Erythroblast (primary cell): Measurements from ENCODE around the gene GABRB2.

ENCODE experiments used
- DNase-seq, 2 experiments: peaks; one replicate each; lab custom pipeline; 2025; lab: John Stamatoyannopoulos, UW
- GATA1 ChIP-seq: IDR thresholded peaks from 2 replicates; pipeline ENCODE4 v1.6.1; 2011; ENCODE audit warnings: low read depth, mild to moderate bottlenecking, control low read depth, low read length, moderate library complexity
- POLR2A ChIP-seq: IDR thresholded peaks from 2 replicates; pipeline ENCODE4 v1.6.1; 2011; ENCODE audit warnings: mild to moderate bottlenecking, low read length

The GABRB2 gene

GRCh38 chr5:161421067-161421466 is 125.5 kb downstream of the GABRB2 start:
- no peak for TF ChIP-seq POLR2A
- no peak for TF ChIP-seq GATA1
- no peak for DNase-seq

GRCh38 chr5:161420521-161420920 is 126.0 kb downstream of the GABRB2 start:
- no peak for DNase-seq

DNA sequence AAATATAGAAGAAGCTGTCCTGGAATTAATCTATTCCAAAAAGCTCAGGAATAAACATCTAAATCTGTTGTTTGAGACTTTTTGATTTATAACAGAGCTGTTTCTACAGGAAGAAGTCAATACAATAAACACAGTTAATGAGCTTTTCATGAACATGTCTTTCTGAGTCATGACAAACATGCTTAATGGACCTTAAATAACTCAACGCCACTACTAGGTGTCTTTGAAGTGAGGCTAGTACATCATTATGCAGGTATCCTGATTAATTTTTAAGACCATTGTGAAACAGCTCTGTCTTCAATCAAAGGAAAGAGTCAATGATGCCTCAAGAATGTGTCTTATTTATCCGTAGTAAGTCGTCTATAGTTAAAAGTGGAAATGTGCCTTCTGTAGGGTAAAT is 131.6 kb downstream of the GABRB2 start:
- TF ChIP-seq GATA1 (no peak), POLR2A (no peak)
- DNase-seq = no peak

More at GRCh38 chr5:161420521-161420920, 126.0 kb downstream of the GABRB2 start:
- no peak for TF ChIP-seq POLR2A
- TF ChIP-seq GATA1 = no peak

- no peak for DNase-seq
- TF ChIP-seq GATA1 (no peak), POLR2A (no peak)
Observed at GRCh38 chr5:161414037-161414436, 132.5 kb downstream of the GABRB2 start.

GRCh38 chr5:161412792-161413191 is 133.7 kb downstream of the GABRB2 start:
- TF ChIP-seq GATA1 = no peak
- no peak for TF ChIP-seq POLR2A
- no peak for DNase-seq

DNA sequence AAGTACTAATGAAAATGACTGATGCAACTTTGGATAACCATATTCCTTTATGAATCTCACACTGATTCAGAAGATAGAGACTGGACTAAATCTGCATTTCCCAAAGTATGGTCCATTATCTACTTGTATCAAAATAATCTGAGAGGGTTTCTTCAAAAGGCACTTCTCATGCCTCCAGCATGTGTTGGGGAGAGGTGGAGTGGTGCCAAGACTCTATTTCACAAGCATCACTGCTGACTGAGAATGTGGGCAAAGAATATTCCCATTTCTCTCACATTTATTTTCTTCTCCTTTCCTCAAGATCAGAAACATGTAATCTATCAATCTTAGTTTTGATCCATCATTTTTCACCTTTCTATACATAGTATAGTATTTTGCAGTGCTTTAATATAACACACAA is 135.4 kb downstream of the GABRB2 start:
- no peak for DNase-seq
- no peak for TF ChIP-seq POLR2A
- TF ChIP-seq GATA1 = no peak

GRCh38 chr5:161410640-161411039 is 135.9 kb downstream of the GABRB2 start:
- DNase-seq = no peak
- TF ChIP-seq GATA1 (no peak), POLR2A (no peak)

DNA sequence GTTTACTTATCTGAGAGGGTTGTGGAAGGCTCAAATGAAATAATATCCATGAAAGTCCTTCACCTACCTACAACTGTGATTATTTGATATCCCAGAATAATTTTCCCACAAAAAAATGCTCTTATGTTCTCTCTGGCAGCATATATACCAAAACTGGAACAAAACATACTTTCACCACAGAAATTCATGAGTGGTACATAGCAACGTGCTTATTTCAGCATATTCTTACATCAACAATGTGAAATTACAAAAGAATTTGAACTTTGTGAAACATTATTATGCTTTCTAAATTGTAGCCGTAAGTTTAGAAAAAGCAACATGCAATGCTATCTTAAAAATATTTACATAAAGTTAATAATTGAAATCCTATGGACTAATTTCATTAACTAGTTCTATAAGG is 137.1 kb downstream of the GABRB2 start:
- DNase-seq = no peak
- TF ChIP-seq GATA1 (no peak), POLR2A (no peak)

- TF ChIP-seq GATA1 (no peak), POLR2A (no peak)
- DNase-seq = no peak
Observed at GRCh38 chr5:161406880-161407279, 139.6 kb downstream of the GABRB2 start.

GRCh38 chr5:161403996-161404395 is 142.5 kb downstream of the GABRB2 start:
- TF ChIP-seq POLR2A (no peak), GATA1 (no peak)
- no peak for DNase-seq

DNA sequence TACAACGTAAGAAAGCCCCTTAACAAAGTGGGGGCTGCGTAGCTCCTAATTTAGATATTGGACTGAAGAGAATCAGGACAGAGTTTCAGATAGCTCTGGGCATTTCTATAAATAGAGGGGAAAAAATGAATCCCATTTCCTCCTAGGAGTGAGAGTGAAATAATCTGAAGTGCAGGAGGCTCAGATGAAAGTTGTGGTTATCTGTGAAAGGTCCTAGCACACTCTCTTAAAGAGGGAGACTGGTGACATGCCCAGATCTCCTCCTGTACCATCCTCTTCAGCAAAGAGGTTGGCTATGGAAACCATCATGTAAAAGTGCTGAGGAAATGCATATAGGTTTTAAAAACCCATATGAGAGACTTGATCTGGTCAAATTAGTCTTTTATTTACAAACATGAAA is 143.4 kb downstream of the GABRB2 start:
- TF ChIP-seq GATA1 (no peak), POLR2A (no peak)
- DNase-seq = no peak

GRCh38 chr5:161400583-161400982 is 145.9 kb downstream of the GABRB2 start:
- no peak for TF ChIP-seq GATA1
- TF ChIP-seq POLR2A = no peak
- no peak for DNase-seq

GRCh38 chr5:161399996-161400562 is 146.4 kb downstream of the GABRB2 start:
- no peak for DNase-seq
- TF ChIP-seq GATA1 (no peak), POLR2A (no peak)

DNA sequence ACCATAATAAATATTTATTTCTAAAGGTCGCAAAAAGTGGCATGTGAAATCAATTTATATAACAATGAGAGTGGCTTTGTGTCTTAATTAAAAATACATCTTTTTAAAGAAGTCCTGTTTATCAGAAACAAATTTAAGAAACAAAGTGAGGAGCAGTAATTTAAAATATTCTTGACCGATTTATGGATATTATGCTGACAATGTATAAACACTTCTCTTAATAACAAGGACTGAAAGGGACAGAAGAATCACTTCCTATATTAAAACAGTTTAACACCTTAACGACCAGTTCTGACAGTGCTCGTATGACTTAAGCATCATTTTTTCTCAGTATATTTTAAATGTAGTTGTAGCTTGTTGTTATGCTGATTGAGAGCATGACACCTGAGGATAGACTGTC is 149.1 kb downstream of the GABRB2 start:
- TF ChIP-seq POLR2A (no peak), GATA1 (no peak)
- DNase-seq = no peak

DNA sequence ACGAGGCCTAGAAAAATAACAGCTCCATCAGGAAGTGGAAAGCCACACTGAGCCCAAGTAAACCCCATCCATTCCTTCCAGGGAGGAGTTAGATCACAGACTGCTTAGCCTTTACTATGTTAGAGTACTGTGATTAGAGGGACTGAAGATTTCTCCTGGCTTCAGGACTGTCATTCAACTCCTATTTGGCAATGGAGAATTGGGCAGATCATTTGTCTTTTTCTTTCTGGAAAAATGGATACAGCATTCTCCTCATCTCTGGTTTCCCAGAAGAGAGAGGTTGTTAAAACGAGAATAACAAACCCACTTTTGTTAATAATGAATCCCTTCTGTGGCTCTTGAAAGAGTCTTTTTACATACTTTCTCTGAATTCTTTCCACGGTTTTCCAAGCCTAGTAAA is 150.4 kb downstream of the GABRB2 start:
- TF ChIP-seq GATA1 = no peak
- TF ChIP-seq POLR2A = no peak

DNA sequence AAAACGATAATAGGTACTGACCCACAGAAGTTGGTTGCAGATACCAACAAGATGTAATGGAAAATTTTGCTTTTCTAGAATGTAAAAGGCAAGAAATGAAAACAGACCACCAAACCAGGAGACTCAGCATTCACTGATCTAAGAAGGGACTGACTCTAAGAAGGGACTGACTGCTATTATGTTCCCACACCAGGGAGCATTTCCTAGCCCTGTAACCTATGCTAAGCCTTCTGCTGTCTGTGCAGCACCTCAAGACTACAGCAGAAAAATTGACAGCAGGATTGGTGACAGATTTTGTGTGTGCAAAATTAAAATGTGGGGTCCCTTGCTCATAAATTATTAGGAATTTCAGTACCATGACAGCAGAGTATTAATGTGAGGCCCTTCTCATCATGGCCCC is 154.8 kb downstream of the GABRB2 start:
- DNase-seq = no peak
- TF ChIP-seq POLR2A = no peak
- no peak for TF ChIP-seq GATA1

More for the DNA sequence above, 150.4 kb downstream of the GABRB2 start:
- no peak for DNase-seq
